ENCODE measurements around the gene ESYT3.
"Not testable (repeated sequence)": the region's sequence is repeated elsewhere in the genome, so short reads cannot be mapped to it uniquely, and the experiment has no call there.

Gene ESYT3

GRCh38 chr3:138412821-138413551, 21.4 kb upstream of the ESYT3 start:
- no peak for DNase-seq (ENCODE audit: low spot score)

GRCh38 chr3:138416236-138416635, 18.2 kb upstream of the ESYT3 start:
- not testable (repeated sequence) for DNase-seq (ENCODE audit: low spot score)

- peak; percentile 74 for DNase-seq (ENCODE audit: low spot score)
Measured at GRCh38 chr3:138417559-138417982, 16.8 kb upstream of the ESYT3 start.

DNA sequence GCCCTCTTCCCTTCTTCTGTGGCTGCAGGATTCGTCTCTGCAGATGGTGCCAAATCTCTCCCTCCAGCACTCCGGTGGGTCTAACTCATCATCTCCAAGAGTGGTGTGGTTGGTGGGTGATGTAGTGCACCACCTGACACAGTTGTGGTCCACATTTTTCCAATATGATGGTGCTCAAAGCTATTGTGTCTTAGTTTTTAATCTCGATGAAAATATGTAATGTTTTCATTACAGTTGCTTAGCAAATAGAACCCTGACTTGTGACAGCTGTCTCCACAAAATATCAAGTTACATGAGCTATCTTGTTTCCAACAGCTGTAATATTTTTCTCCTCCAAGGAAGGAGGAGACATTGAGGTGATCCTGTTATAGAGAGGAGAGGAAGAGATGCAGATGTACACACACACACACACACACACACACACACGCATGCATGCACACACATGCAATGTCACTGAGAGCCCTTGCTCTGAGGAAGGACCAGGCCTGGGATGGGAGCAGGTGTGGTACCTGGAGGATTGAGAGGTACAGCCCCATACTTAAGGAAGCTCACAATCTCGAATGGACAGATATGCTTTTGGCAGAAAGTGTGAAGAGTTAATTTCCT, 15.7 kb upstream of the ESYT3 start:
- no peak for DNase-seq (ENCODE audit: low spot score)

GRCh38 chr3:138423316-138423715, 11.1 kb upstream of the ESYT3 start:
- DNase-seq (ENCODE audit: low spot score), result no peak

- DNase-seq (ENCODE audit: low spot score), result no peak
Measured at GRCh38 chr3:138424323-138424722, 10.1 kb upstream of the ESYT3 start.

- no peak for DNase-seq (ENCODE audit: low spot score)
Measured at GRCh38 chr3:138426211-138426610, 8.2 kb upstream of the ESYT3 start.

DNA sequence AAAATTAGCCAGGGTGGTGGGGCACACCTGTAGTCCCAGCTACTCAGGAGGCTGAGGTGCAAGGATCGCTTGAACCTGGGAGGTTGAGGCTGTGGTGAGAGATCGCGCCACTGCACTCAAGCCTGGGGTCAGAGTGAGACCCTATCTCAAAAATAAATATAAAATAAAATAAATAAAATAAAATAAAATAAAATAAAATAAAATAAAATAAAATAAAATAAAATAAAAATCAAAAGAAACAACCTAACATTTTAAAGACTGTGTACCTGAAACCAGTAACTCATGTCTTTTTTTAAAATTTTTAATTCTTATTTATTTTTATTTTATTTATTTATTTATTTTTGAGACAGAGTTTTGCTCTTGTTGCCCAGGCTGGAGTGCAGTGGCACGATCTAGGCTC, 7.7 kb upstream of the ESYT3 start:
- DNase-seq (ENCODE audit: low spot score), result not testable (repeated sequence)

DNA sequence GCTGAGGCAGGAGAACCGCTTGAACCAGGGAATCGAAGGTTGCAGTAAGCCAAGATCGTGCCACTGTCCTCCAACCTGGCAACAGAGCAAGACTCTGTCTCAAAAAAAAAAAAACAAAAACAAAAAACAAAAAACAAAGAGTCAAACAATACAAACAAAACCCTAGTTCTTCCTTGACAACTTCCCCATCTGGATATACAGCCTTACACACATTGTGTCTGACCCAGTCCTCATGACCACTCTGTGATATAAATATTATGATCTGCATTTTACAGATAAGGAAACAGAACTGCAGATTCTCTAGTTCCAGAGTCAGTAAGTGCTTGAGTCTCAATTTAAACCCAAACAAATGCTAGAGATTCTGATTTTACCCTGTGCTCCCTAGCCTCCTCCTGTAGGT, 4.8 kb upstream of the ESYT3 start:
- no peak for DNase-seq (ENCODE audit: low spot score)

GRCh38 chr3:138432576-138433240, 1.7 kb upstream of the ESYT3 start:
- no peak for DNase-seq (ENCODE audit: low spot score)

DNA sequence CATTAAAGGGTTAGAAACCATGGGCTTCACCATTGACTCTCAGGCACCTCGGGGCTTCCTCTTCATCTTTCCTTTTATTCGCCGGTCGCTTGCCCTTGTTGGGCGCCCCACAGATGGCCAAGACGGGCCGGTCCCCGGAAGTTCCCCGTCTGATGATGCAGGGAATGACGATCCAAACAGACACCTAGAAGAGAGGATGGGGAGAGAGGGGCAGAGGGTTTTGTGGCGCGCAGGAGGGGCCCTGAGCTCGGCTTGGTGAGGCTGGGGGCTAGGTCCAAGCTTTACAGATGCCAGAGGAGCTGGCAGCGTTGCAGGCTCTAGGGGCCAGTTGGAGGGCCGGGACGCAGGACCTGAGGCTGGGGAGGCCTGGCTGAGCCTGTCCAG, 532 bp upstream of the ESYT3 start:
- no peak for DNase-seq (ENCODE audit: low spot score)

DNA sequence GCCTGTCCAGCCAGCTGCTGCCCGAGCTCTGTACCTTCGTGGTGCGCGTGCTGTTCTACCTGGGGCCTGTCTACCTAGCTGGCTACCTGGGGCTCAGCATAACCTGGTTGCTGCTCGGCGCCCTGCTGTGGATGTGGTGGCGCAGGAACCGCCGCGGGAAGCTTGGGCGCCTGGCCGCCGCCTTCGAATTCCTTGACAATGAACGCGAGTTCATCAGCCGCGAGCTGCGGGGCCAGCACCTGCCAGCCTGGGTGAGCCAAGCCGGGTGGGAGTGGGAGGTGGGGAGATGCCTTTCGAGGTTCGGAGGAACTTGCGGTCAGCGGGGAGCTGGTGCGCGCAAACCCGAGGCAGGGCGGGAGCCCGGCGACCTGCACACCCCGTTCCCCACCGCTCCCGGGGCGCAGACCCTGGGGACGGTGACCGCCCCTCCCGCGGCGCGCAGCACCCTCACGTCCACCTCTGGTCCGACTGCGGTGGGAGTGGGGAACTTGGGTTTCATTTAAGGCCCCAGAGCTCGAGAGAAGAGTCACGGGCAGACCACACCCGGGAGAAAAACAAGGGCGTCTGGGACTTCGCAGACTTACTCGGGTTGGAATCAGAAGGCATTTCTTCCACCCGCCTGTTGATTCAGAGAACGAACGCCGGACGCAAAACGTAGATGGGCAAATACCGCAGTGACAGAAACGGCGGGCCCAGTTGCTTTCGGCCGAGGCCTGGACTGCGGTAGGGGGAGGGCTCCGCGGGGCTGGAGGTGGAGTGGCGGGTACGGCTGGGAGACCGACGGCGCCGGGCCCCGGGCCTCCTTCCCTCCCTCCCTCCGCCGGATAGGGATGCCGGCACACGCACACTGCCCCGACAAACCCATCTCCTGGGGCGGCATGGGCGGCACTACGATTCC, 708 bp downstream of the ESYT3 start:
- DNase-seq (ENCODE audit: low spot score), result no peak

- DNase-seq (ENCODE audit: low spot score), result no peak
Measured at GRCh38 chr3:138435840-138436239, 1.4 kb downstream of the ESYT3 start.

GRCh38 chr3:138437281-138437680, 2.9 kb downstream of the ESYT3 start:
- no peak for DNase-seq (ENCODE audit: low spot score)

DNA sequence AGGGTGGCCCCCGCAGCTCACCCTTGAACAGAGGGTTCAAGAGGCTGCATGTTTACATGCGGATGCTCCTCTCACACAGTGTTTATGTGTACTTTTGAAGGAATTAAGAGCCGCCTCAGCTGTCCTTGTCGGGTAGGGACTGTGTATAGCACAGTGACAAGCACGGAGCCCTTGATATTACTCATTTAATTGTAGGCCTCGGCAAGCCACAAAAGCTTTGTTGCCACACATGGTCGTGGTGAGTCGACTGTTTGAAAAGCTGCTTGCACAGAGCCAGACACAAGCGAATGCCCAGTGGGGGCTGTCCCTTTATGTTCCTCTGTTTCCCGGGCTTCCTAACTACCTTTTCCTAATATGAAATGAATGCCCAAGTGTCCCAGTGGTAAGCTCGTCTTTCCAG, 4.5 kb downstream of the ESYT3 start:
- DNase-seq (ENCODE audit: low spot score), result no peak

DNA sequence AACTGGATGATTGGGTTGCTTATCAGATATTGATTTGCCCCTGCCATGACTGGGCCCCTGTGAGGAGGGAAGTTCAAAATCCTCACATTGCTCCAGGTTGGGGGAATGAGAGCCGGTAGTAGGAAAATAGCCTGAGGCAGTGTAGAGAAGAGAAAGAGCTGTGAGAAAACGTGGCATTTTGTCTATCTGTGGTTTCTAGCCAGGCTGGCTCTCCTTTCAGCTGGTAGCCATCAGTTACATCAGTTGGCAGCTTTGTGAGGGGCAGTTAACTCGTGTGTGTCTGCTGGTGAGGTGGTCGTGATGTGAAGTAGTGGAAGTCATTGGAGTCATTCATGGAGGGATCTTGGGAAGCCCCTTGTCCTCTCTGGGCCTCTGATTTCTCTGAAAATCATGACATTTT, 5.2 kb downstream of the ESYT3 start:
- DNase-seq (ENCODE audit: low spot score), result no peak

- no peak for DNase-seq (ENCODE audit: low spot score)
Measured at GRCh38 chr3:138440121-138440521, 5.7 kb downstream of the ESYT3 start.

DNA sequence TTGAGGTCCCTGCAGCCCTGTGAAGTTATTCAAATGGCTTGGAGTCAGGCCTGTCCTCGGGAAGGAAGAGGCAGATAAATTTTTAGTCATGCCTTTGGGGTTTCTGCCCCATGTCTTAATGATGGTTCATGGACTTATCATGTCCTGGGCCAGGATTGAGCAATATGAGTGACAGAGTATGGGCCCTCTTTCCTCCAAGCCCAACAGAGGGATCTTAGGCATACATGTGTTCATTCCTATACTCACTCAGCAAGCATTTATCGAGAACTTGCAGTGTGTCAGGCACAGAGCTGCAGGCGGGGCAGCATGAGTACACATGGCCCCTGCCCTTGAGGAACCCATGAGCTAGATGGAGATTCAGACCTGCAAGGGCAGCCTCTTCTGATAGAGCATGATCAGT, 6.2 kb downstream of the ESYT3 start:
- DNase-seq (ENCODE audit: low spot score), result no peak

- no peak for DNase-seq (ENCODE audit: low spot score)
Measured at GRCh38 chr3:138441256-138441655, 6.8 kb downstream of the ESYT3 start.

- DNase-seq (ENCODE audit: low spot score), result no peak
Measured at GRCh38 chr3:138441742-138442141, 7.3 kb downstream of the ESYT3 start.

DNA sequence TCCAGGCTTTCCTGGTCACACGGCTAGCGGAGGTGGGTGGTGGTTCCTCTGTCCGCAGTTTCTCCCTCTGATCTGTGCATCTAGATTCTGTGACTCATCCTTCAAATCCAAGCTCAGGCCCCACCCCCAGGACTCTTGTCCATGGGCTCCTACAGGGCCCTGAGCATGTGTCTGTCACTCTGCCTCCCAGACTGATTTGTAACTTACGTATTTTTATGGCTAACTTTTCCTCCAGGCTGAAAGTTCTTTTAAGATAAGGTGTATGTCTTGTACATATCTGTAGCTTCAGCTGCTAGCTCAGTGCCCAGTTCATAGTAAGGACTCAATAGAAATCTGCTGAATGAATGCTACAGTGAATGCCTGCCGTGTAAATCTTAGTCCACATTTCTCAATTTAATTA, 8.0 kb downstream of the ESYT3 start:
- DNase-seq (ENCODE audit: low spot score), result no peak

DNA sequence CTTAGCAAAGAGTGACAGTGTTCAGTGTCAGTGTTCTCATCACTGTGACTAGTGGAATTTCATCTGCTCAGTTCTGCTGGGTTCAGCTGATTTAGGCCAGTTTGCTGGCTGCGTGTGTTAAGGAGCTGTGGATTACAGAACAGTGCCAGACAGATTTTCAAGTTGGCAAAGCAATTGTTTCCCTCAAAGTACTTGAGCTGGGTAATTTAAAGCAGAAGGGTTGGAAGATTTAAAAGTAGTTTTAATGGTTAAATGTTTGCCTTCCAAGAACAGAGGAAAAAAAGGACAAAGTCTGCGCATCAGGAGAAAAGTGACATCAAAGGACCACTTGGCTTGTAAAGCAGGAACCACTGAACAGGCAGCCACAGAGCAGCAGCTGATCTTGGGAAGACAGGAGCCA, 8.7 kb downstream of the ESYT3 start:
- no peak for DNase-seq (ENCODE audit: low spot score)

Data from pons (tissue), 1 donor.